GM21825 (cell line): ENCODE data around the gene PLEKHG4.

Experiments
- ATAC-seq: cut with Tn5 transposase; IDR thresholded peaks from one replicate; pipeline ENCODE4 v1.9.1; 2021; ENCODE audit warnings: mild to moderate bottlenecking, moderate library complexity; ENCODE audit not compliant: unreplicated experiment

PLEKHG4 gene

GRCh38 chr16:67317853-67318252 lies 38.5 kb downstream of the PLEKHG4 start:
- no peak for ATAC-seq

- ATAC-seq = no peak
Observed at GRCh38 chr16:67326115-67326471, 46.8 kb downstream of the PLEKHG4 start.

- ATAC-seq = no peak
Observed at GRCh38 chr16:67326472-67327309, 47.4 kb downstream of the PLEKHG4 start, which contains the start of the genes KCTD19 and LRRC36. TSS of gene KCTD19 (minus strand) at chr16:67326741. CDS start at chr16:67326707, 34 bp downstream. TSS of gene LRRC36 (plus strand) at chr16:67326815. CDS start at chr16:67326863, 48 bp downstream.

GRCh38 chr16:67327743-67328142 lies 48.4 kb downstream of the PLEKHG4 start:
- no peak for ATAC-seq

GRCh38 chr16:67329901-67330300 lies 50.6 kb downstream of the PLEKHG4 start:
- no peak for ATAC-seq

- ATAC-seq = no peak
Observed at GRCh38 chr16:67333315-67333714, 54.0 kb downstream of the PLEKHG4 start.

- no peak for ATAC-seq
Observed at GRCh38 chr16:67336116-67336515, 56.8 kb downstream of the PLEKHG4 start.

- ATAC-seq = no peak
Observed at GRCh38 chr16:67336648-67337047, 57.3 kb downstream of the PLEKHG4 start.
